ENCODE measurements around the gene RBM48.
"Not testable (repeated sequence)": the region's sequence is repeated elsewhere in the genome, so short reads cannot be mapped to it uniquely, and the experiment has no call there.

Gene RBM48
- 5.4 to 13.8 (median 8.2) reads per million in 17 experiments for total RNA-seq

- DNase-seq: peak; percentile 98 to 99 (median 98)
Observed at GRCh38 chr7:92528188-92528957, at the start of gene RBM48, which contains the start of gene PEX1. Gene RBM48, plus strand, starts transcription at chr7:92528795. Its CDS starts 19 bp downstream, at chr7:92528814. Gene PEX1, minus strand, starts transcription at chr7:92528520. Its CDS starts 85 bp downstream, at chr7:92528435.

GRCh38 chr7:92479146-92479545, 49.4 kb upstream of the RBM48 start:
- not testable (repeated sequence) for DNase-seq

- DNase-seq: not testable (repeated sequence)
Observed at GRCh38 chr7:92483624-92484023, 45.0 kb upstream of the RBM48 start.

GRCh38 chr7:92484226-92484625, 44.4 kb upstream of the RBM48 start:
- DNase-seq: not testable (repeated sequence)

GRCh38 chr7:92485267-92485892, 43.2 kb upstream of the RBM48 start:
- no peak for DNase-seq

GRCh38 chr7:92485974-92486373, 42.6 kb upstream of the RBM48 start:
- DNase-seq: no peak

GRCh38 chr7:92487804-92488203, 40.8 kb upstream of the RBM48 start:
- no peak for DNase-seq

GRCh38 chr7:92489634-92490033, 39.0 kb upstream of the RBM48 start:
- no peak for DNase-seq

- no peak for DNase-seq
Observed at GRCh38 chr7:92496876-92497275, 31.7 kb upstream of the RBM48 start.

GRCh38 chr7:92498557-92498956, 30.0 kb upstream of the RBM48 start:
- DNase-seq: no peak

GRCh38 chr7:92503767-92504166, 24.8 kb upstream of the RBM48 start:
- DNase-seq: no peak

GRCh38 chr7:92504563-92504962, 24.0 kb upstream of the RBM48 start:
- no peak for DNase-seq

- no peak for DNase-seq
Observed at GRCh38 chr7:92506363-92506762, 22.2 kb upstream of the RBM48 start.

- no peak for DNase-seq
Observed at GRCh38 chr7:92508946-92509345, 19.6 kb upstream of the RBM48 start.

- DNase-seq: no peak
Observed at GRCh38 chr7:92513167-92513902, 15.3 kb upstream of the RBM48 start.

GRCh38 chr7:92517631-92518030, 11.0 kb upstream of the RBM48 start:
- no peak for DNase-seq

- DNase-seq: peak in 3 of 4 experiments; percentile 14 to 32 (median 20)
Observed at GRCh38 chr7:92520024-92520423, 8.6 kb upstream of the RBM48 start.

GRCh38 chr7:92523110-92523509, 5.5 kb upstream of the RBM48 start:
- DNase-seq: no peak

GRCh38 chr7:92527300-92528187, 1.1 kb upstream of the RBM48 start:
- peak; percentile 32 to 56 (median 44) for DNase-seq

GRCh38 chr7:92528958-92529264, 316 bp downstream of the RBM48 start:
- DNase-seq: no peak

GRCh38 chr7:92534572-92534971, 6.0 kb downstream of the RBM48 start:
- DNase-seq: no peak

GRCh38 chr7:92543542-92543941, 14.9 kb downstream of the RBM48 start:
- DNase-seq: not testable (repeated sequence)
